T follicular helper cell (primary cell): ENCODE data around the gene ZNF98.

ENCODE experiments used
- DNase-seq: peaks from one replicate; pipeline ENCODE4 v3.0.0-alpha.2; 2020; ENCODE audit warnings: low read depth
- total RNA-seq, 2 experiments: gene quantifications; one replicate each; lab custom pipeline; 2026; lab: John Stamatoyannopoulos, UW

Gene ZNF98
- total RNA-seq, result 0 to 0.06 reads per million in 2 experiments

DNA sequence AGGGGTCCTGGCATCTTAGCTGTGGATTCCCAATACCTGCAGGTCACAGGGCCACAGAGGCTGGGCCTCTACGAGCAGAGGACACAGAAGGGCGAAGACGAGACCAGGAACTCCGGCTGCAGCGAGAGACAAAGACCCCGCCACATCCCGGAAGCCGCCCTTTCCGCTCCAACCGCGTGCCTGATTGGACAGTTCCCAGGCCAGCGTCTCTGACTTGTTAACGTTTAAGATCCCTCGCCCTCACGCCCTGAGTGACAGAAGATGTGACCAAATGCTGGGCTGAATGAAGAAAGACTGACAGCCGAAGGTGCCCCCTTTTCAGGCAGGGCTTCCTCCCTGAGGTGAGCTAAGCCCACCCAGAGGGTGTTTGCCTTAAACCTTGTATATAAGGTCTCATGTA is at the start of gene ZNF98:
TSS of gene ZNF98 (minus strand) at position 136 of the 400 bp plus-strand sequence. CDS start at position 14, 122 bp downstream.
- no peak for DNase-seq

DNA sequence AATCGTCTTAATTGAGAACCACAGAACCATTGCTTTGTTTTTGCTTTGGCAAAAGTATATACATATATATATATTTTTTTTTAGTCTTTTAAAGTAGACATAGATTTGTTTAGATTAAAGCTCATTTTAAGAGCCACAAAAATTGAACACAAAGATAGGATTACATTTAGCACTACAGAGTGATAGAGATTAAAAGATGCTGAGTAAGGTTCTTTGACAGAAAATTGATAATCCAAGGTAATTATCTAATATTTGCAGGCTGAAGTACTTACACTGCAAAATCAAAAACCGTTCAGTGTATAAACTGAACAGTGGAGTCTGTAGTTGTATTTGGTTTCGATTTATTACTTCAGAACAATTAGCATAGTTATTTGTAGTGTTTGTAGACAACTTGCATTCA is 24.5 kb upstream of the ZNF98 start:
- DNase-seq, result no peak

DNA sequence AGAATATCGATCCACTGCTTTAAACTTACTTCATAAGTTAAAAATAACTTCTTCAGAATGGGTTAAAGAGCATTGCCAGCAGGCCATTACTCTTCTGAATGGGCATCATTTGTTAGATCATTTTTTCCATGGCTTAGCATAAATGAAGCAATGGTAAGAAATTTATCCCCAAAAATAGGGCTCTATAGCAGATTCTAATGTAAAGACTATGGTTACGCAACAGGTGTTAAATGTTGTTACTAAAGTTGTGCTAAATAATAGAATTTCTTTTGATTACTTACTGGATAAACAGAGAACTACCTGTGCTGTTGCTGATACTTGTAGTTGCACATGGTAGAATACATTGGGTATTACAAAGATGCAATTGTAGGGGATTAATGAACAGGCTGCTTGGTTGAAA is 15.9 kb upstream of the ZNF98 start:
- DNase-seq, result no peak

DNA sequence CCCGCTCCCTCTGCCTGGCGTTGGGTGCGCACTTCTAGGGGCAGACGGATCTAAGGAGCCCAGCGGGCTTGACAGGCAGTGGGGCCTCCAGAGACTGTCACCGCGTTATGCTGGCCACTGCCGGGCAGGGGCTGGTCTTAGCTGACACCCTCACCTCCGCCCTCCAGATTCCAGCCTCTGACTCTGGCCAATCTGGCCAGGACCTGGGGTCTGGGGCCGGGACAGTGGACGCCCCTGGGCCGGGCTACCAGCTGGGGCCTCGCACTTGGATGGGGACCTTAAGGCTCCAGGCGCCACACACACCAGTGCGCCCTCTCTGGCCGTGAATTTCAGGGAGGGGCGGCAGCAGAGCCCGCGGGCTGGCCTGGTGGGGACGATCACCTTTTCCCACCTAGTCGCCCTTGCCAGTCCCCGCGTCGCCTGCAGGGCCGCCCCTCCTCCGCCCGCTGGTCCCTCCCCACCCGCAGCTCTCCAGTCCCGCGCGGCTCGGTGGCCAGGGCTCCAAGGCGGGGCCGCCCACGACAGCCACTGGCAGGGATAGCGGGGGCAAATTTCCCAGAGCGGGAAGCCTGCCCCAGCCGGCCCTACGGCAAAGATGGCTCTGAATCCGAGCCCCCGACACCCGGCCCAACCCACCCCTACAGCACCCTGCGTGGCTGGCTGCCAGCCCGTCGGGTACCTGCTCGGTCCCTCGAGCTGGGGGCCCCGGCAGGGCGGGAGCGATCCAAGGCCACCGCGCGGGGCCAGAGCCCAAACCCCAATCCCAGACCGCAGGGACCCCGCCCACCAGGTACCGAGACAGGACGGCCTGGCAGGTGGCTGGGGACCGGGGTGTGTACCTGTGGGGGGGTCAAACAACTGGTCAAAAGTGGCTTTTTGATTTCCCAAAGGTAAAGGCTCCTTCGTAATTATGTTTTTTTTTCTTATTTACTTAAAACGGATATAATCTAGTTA is 6.1 kb upstream of the ZNF98 start:
- no peak for DNase-seq

DNA sequence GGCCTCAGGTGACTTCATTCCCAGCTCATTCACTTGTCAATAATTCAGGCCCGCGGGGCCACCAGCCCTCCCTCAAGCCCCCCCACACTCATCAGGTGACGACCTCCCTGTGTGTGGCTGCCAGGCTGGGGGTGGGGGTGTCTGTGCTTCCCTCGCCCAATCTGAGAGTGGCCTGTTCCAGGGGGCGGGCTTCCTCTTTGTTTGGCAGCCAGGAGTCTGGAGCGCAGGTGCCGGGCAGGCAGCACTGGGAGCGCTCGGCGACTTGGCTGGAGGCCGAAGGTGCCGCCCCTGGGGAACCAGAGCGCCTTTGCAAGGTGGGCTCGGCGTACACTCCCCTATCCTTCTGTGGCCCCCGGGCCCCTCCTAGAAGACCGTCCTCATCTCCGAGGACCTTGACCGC is 5.4 kb upstream of the ZNF98 start:
- DNase-seq, result no peak

DNA sequence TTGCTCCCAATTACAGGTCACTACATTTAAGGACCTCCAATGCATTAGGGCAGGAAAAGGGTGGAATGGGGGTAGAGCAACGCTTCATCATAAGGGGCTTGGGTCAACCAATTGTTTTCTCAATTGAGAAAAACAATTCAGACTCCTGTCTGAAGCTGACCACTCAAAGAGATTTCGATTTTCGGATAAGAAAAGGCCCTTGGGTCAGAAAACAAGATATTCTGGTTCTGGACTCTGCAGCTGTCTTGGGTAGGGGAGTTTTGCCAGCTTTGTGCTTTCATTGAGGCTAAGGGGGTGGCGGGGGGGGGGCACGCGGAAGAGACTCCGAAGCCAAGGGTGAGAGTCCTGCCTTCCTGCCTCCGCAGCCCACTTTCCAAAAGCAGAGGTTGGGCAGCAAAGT is 4.8 kb upstream of the ZNF98 start:
- no peak for DNase-seq

DNA sequence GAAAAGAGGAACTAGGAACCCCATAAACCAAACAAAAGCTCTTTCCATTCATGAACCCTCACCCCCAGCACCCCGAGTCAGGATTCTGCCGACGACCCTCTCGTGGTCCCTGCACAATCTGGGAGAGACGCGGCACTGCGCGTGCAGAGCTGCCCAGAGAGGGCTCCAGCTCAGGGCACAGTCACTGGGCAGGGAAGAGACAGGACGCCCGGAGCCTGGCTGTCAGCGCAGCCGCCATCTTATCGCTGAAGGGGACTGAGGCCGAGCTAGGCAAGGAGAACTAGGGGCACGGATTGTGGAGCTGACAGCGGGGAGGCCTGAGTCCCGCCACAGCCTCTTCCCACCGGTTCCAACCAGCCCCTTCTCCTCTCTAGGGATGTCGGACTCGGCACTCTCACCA is 349 bp downstream of the ZNF98 start:
- DNase-seq, result no peak

DNA sequence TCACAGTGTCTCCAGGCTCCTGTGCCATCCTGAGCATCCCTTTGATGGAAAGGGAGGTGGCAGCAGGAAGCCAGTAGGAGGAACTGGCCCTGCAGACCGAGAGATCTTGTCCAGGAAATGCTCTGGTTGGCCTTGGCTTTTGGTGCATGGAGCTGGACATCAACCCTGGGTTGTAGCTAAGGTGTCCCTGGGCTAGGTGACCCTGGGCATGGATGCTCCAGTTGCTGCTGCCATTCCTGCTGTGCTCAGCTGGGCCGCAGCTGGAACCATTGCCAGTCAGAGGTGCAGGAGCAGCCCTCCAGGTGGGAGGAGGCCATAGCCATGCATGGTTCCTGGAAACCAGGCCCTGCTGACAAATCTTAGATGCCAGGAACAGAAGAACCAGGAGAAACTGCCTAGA is 67.5 kb downstream of the ZNF98 start:
- no peak for DNase-seq
